ENCODE results near the gene IRF4.

GRCh38 chr6:423055-423798, 31.7 kb downstream of the IRF4 start:
- TF ChIP-seq CTCF (IDR thresholded peaks at IDR 0.05) (no peak), POLR2A (IDR thresholded peaks at IDR 0.05) (no peak)
